IMR-90 (cell line): Measurements from ENCODE around the gene CCT3. TPM values are rescaled to one million over a fixed set of nuclear protein-coding genes. Genes with fewer than 3 reads are reported as not detected.

ENCODE experiments used
- ATAC-seq: fragments of 200-7000 bp; cut with Tn5 transposase; 2 replicates; pipeline ENCODE4 v1.9.1; 2020; ENCODE audit warnings: low read depth, mild to moderate bottlenecking, moderate library complexity
- BruUV-seq: library from RNA; stranded (reverse); fragments of 400-500 nt; replicated peaks from 2 replicates; lab custom pipeline; 2021; lab: Mats Ljungman, UMichigan
- CTCF ChIA-PET: fragments of 300-600 bp; formaldehyde crosslinking; extraction: SDS; loops from one replicate; lab custom pipeline; 2021; ENCODE audit warnings: antibody characterized with exemption; lab: Yijun Ruan, JAX
- POLR2A ChIA-PET: fragments of 300-600 bp; sonication (Branson Sonifier 250); formaldehyde crosslinking; loops from one replicate; lab custom pipeline; 2022; ENCODE audit warnings: antibody characterized with exemption; ENCODE audit not compliant: unreplicated experiment; lab: Charles Lee
- DNase-seq: peaks from one replicate; pipeline ENCODE4 v3.0.0; 2013
- H2AFZ ChIP-seq: replicated peaks from 2 replicates; pipeline ENCODE3; 2013; ENCODE audit warnings: low read length, mild to moderate bottlenecking; ENCODE audit not compliant: poor library complexity
- H2AK5ac ChIP-seq: 2 replicates; pipeline ENCODE4 v1.6.1; 2013; ENCODE audit warnings: low read depth, low read length, inconsistent platforms
- H2AK9ac ChIP-seq: replicated peaks from 2 replicates; pipeline ENCODE3; 2013; ENCODE audit warnings: mild to moderate bottlenecking, low read depth, low read length, moderate library complexity; ENCODE audit not compliant: poor library complexity
- H2BK120ac ChIP-seq: 2 replicates; pipeline ENCODE4 v1.6.1; 2013; ENCODE audit warnings: low read depth, low read length, inconsistent platforms
- H2BK15ac ChIP-seq: 3 replicates; pipeline ENCODE4 v1.6.1; 2013; ENCODE audit warnings: low read depth, low read length, inconsistent platforms
- H2BK20ac ChIP-seq: 2 replicates; pipeline ENCODE4 v1.6.1; 2013; ENCODE audit warnings: low read depth, mild to moderate bottlenecking, inconsistent platforms, low read length, moderate library complexity
- H2BK5ac ChIP-seq: 2 replicates; pipeline ENCODE4 v1.6.1; 2013; ENCODE audit warnings: mild to moderate bottlenecking, low read depth, low read length, inconsistent platforms; ENCODE audit not compliant: poor library complexity, severe bottlenecking
- H3K14ac ChIP-seq: replicated peaks from 2 replicates; pipeline ENCODE4 v1.6.1; 2013; ENCODE audit warnings: low read depth, low read length, inconsistent platforms
- H3K18ac ChIP-seq: 2 replicates; pipeline ENCODE4 v1.6.1; 2013; ENCODE audit warnings: low read depth, low read length, control low read depth
- H3K23ac ChIP-seq: 2 replicates; pipeline ENCODE4 v1.6.1; 2013; ENCODE audit warnings: low read depth, low read length, inconsistent platforms
- H3K27ac ChIP-seq: 2 replicates; pipeline ENCODE4 v1.5.1; 2013; ENCODE audit warnings: mild to moderate bottlenecking, control low read depth, low read length; ENCODE audit not compliant: insufficient read depth
- H3K27me3 ChIP-seq: 2 replicates; pipeline ENCODE4 v1.6.1; 2013; ENCODE audit warnings: low read length; ENCODE audit not compliant: control insufficient read depth, insufficient read depth
- H3K36me3 ChIP-seq: 2 replicates; pipeline ENCODE4 v1.6.1; 2013; ENCODE audit warnings: low read length, mixed read lengths; ENCODE audit not compliant: control insufficient read depth, insufficient read depth
- H3K4ac ChIP-seq: 2 replicates; pipeline ENCODE4 v1.6.1; 2013; ENCODE audit warnings: low read depth, low read length, inconsistent platforms
- H3K4me1 ChIP-seq: 2 replicates; pipeline ENCODE4 v1.6.1; 2013; ENCODE audit warnings: low read length, mixed read lengths; ENCODE audit not compliant: control insufficient read depth, insufficient read depth
- H3K4me2 ChIP-seq: 2 replicates; pipeline ENCODE4 v1.6.1; 2013; ENCODE audit warnings: low read depth, mild to moderate bottlenecking, control low read depth, low read length, moderate library complexity
- H3K4me3 ChIP-seq: 2 replicates; pipeline ENCODE4 v1.5.1; 2013; ENCODE audit warnings: low read depth, mild to moderate bottlenecking, control low read depth, low read length, moderate library complexity; ENCODE audit not compliant: insufficient read depth
- H3K56ac ChIP-seq: 2 replicates; pipeline ENCODE4 v1.6.1; 2013; ENCODE audit warnings: low read length, inconsistent platforms; ENCODE audit not compliant: insufficient read depth; ENCODE audit errors: extremely low read depth
- H3K79me1 ChIP-seq, 2 experiments: 2 replicates each; pipeline ENCODE4 v1.6.1; 2013; ENCODE audit warnings: low read length in 2 of 2, inconsistent platforms in 1 of 2, low read depth in 1 of 2
- H3K9ac ChIP-seq: 2 replicates; pipeline ENCODE4 v1.6.1; 2013; ENCODE audit warnings: low read depth, low read length, control low read depth
- H3K9me1 ChIP-seq: 2 replicates; pipeline ENCODE4 v1.6.1; 2013; ENCODE audit warnings: low read length, inconsistent platforms; ENCODE audit not compliant: insufficient read depth
- H3K9me3 ChIP-seq: 2 replicates; pipeline ENCODE4 v1.6.1; 2013; ENCODE audit warnings: low read length; ENCODE audit not compliant: control insufficient read depth, insufficient read depth
- H4K20me1 ChIP-seq: 2 replicates; pipeline ENCODE4 v1.6.1; 2013; ENCODE audit warnings: low read length, inconsistent platforms; ENCODE audit not compliant: insufficient read depth
- H4K5ac ChIP-seq: 2 replicates; pipeline ENCODE4 v1.6.1; 2013; ENCODE audit warnings: mild to moderate bottlenecking, low read depth, low read length, control low read depth
- H4K8ac ChIP-seq, 2 experiments: 2 replicates each; pipeline ENCODE4 v1.6.1; 2013; ENCODE audit warnings: low read depth in 2 of 2, low read length in 2 of 2, control low read depth in 1 of 2, inconsistent platforms in 1 of 2
- H4K91ac ChIP-seq: 2 replicates; pipeline ENCODE4 v1.6.1; 2013; ENCODE audit warnings: low read depth, low read length, inconsistent platforms; ENCODE audit not compliant: insufficient read depth
- BHLHE40 ChIP-seq: fragments of 150-350 bp; IDR thresholded peaks from 2 replicates; pipeline ENCODE4 v1.6.1; 2016; ENCODE audit warnings: mild to moderate bottlenecking, low read depth, low read length
- CEBPB ChIP-seq: IDR thresholded peaks from 2 replicates; pipeline ENCODE4 v1.6.1; 2012; ENCODE audit warnings: low read depth, low read length, improper control_type of control experiment
- CHD1 ChIP-seq: IDR thresholded peaks from 2 replicates; pipeline ENCODE4 v1.6.1; 2012; ENCODE audit warnings: low read depth, low read length, improper control_type of control experiment
- CTCF ChIP-seq: conservative IDR thresholded peaks from 2 replicates; pipeline ENCODE4 v1.5.1; 2012; ENCODE audit warnings: mild to moderate bottlenecking, low read depth, low read length, improper control_type of control experiment
- ELK1 ChIP-seq: fragments of 150-350 bp; IDR thresholded peaks from 2 replicates; pipeline ENCODE4 v1.6.1; 2016; ENCODE audit warnings: low read depth, mild to moderate bottlenecking, low read length, moderate library complexity, borderline replicate concordance
- FOS ChIP-seq: fragments of 150-350 bp; IDR thresholded peaks from 2 replicates; pipeline ENCODE4 v1.6.1; 2016; ENCODE audit warnings: low read depth, low read length
- MAFK ChIP-seq: IDR thresholded peaks from 2 replicates; pipeline ENCODE4 v1.6.1; 2012; ENCODE audit warnings: low read depth, low read length, improper control_type of control experiment
- MAZ ChIP-seq: IDR thresholded peaks from 2 replicates; pipeline ENCODE4 v1.6.1; 2012; ENCODE audit warnings: low read depth, mild to moderate bottlenecking, low read length, improper control_type of control experiment, moderate library complexity, borderline replicate concordance
- MXI1 ChIP-seq: IDR thresholded peaks from 2 replicates; pipeline ENCODE4 v1.6.1; 2012; ENCODE audit warnings: low read depth, mild to moderate bottlenecking, low read length, moderate library complexity, borderline replicate concordance
- NFE2L2 ChIP-seq: fragments of 150-350 bp; IDR thresholded peaks from 2 replicates; pipeline ENCODE4 v1.6.1; 2016; ENCODE audit warnings: low read depth, mild to moderate bottlenecking, low read length
- POLR2A ChIP-seq: IDR thresholded peaks from 2 replicates; pipeline ENCODE4 v1.6.1; 2012; ENCODE audit warnings: mild to moderate bottlenecking, low read depth, low read length
- RAD21 ChIP-seq: IDR thresholded peaks from 2 replicates; pipeline ENCODE4 v1.6.1; 2012; ENCODE audit warnings: low read length, improper control_type of control experiment
- RCOR1 ChIP-seq: IDR thresholded peaks from 2 replicates; pipeline ENCODE4 v1.6.1; 2012; ENCODE audit warnings: mild to moderate bottlenecking, low read length, improper control_type of control experiment; ENCODE audit not compliant: insufficient replicate concordance
- RFX5 ChIP-seq: IDR thresholded peaks from 2 replicates; pipeline ENCODE4 v1.8.0; 2012; ENCODE audit warnings: low read depth, mild to moderate bottlenecking, low read length, moderate library complexity
- SMC3 ChIP-seq: fragments of 150-350 bp; IDR thresholded peaks from 2 replicates; pipeline ENCODE4 v1.6.1; 2016; ENCODE audit warnings: low read depth, mild to moderate bottlenecking, antibody characterized with exemption, low read length, moderate library complexity
- USF2 ChIP-seq: fragments of 150-350 bp; IDR thresholded peaks from 2 replicates; pipeline ENCODE4 v1.6.1; 2017; ENCODE audit warnings: mild to moderate bottlenecking, antibody characterized with exemption, low read length, low read depth
- WGBS, 2 experiments: methylation state at CpG; one replicate each; pipeline versions ENCODE4 v1.1.5 to v1.1.7; 2013; ENCODE audit warnings: missing lambda C conversion rate in 2 of 2; ENCODE audit not compliant: insufficient read length in 1 of 2; ENCODE audit errors: extremely low coverage in 2 of 2; 5-methylcytosine and 5-hydroxymethylcytosine counted together
- dilution Hi-C: fragments of 300-500 bp; cut with HindIII; formaldehyde crosslinking; loops from one replicate; pipeline ENCODE4 v1.14.3; 2018; ENCODE audit warnings: low sequenced_read_pairs; ENCODE audit not compliant: unreplicated experiment
- in situ Hi-C: fragments of 300-500 bp; cut with MboI; formaldehyde crosslinking; loops from 3 replicates; pipeline ENCODE4 v1.14.3; 2019; ENCODE audit warnings: low sequenced_read_pairs, inconsistent platforms, mixed read lengths
- intact Hi-C: fragments of 100-400 bp; cut with micrococcal nuclease; formaldehyde crosslinking; loops from 2 replicates; pipeline ENCODE4 v1.10.0; 2022
- polyA plus RNA-seq, 3 experiments: library from polyadenylated mRNA; depleted of rRNA; stranded (reverse); fragments of >200 nt; gene quantifications; 2 replicates each; pipeline ENCODE4 v1.2.3, GENCODE V29; 2012; ENCODE audit warnings: low replicate concordance in 1 of 3
- total RNA-seq: library from RNA; depleted of rRNA; stranded (reverse); fragments of >200 nt; gene quantifications from 2 replicates; pipeline ENCODE4 v1.2.3, GENCODE V29; 2012

Gene CCT3
- total and polyA plus RNA-seq, 2 of the 4 experiments (the other 2 are of a cell fraction) = 313 to 595 TPM

GRCh38 chr1:156270314-156270713 is 67.8 kb downstream of the CCT3 start:
- Histone ChIP-seq H4K91ac (no peak overlapping the region), H3K56ac (no peak overlapping the region), H2AK5ac (no peak overlapping the region), H4K20me1 (peaks cover 13% of the 10 kb centered on the region; the same call in 1 of the 2 replicates), H3K4me1 (peaks cover 1% of the 10 kb centered on the region; the same call in 1 of the 2 replicates), H2BK5ac (no peak overlapping the region), H3K36me3 (peaks cover 68% of the 10 kb centered on the region), H2BK120ac (no peak overlapping the region), H3K4me3 (no peak overlapping the region), H3K9me3 (no peaks in the 10 kb centered on the region), H3K9ac (no peak overlapping the region), H3K18ac (no peak overlapping the region), H3K79me1 (peaks cover 13 to 57% of the 10 kb centered on the region in 2 experiments; a peak in 3 of 4 replicates), H3K4me2 (no peak overlapping the region), H3K14ac (no peak overlapping the region), H2BK20ac (no peak overlapping the region), H2BK15ac (no peak overlapping the region), H4K5ac (no peak overlapping the region), H2AK9ac (no peak overlapping the region), H3K4ac (no peak overlapping the region), H2AFZ (no peak overlapping the region), H3K9me1 (peaks cover 10% of the 10 kb centered on the region), H3K23ac (no peak overlapping the region), H3K27me3 (no peaks in the 10 kb centered on the region), H3K27ac (no peak overlapping the region), H4K8ac (no peak overlapping the region)
- no CpG with 5 or more reads among the region's 3 CpGs for WGBS, 2 experiments
- ATAC-seq (no peak), DNase-seq (no peak)
- TF ChIP-seq RAD21 = no peak
- no peak for TF ChIP-seq SMC3
- no peak for TF ChIP-seq FOS
- no peak for TF ChIP-seq POLR2A
- no peak for TF ChIP-seq CTCF
- no peak for TF ChIP-seq USF2
- no peak for TF ChIP-seq NFE2L2
- no peak for TF ChIP-seq MAZ
- no peak for TF ChIP-seq RCOR1
- TF ChIP-seq CHD1 = no peak
- TF ChIP-seq RFX5 = no peak
- no peak for TF ChIP-seq BHLHE40
- TF ChIP-seq ELK1 = no peak
- no peak for TF ChIP-seq MXI1
- no peak for TF ChIP-seq CEBPB
- TF ChIP-seq MAFK = no peak
- in situ Hi-C loops (no loop called here), dilution Hi-C loops (no loop called here), intact Hi-C loops (no loop called here)
- ChIA-PET POLR2A (no interaction called here), CTCF (no interaction called here)
- BruUV-seq = no TSS peak
